ENCODE measurements around the gene SLC35B3.
"Not testable (repeated sequence)": the region's sequence is repeated elsewhere in the genome, so short reads cannot be mapped to it uniquely, and the experiment has no call there.

SLC35B3 gene

DNA sequence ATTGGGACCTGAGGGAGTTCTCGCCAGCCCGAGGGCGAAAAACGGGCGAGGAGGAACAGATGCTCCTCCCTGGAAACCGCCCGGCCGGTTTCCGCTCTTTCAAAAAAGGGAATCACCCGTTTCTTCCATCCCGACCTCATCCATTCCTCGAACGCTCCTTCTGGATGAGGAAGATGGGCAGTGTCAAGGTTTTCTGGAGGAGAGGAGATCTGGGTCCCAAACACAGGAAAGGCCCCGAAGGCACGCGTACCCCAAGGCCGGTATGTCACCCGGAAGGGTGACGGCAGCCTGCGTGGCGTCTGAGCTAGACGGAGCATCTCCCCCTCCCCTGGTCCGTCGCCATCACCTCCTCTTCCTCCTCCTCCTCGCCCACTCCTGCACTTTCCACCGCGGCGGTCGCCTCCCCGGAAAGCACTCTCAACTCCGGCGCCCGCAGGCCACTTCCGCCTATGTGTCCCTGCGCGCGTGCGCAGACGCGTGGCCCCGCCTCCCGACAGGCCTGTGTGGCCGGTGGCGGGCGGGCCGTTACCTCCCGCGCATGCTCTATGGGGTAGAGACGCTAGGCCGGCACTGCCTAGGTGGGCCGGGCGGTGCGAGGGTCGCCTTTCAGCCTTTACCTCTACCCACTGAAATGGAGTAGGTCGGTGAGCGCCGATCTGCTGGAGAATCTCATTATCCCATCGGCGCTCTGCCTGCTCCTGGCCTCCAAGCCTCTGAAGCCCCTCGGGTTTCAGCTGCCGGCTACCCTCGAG is at the start of gene SLC35B3:
Gene SLC35B3, minus strand, starts transcription at position 453 of the 752 bp plus-strand sequence.
- FAIRE-seq: no peak

- FAIRE-seq: no peak
Observed at GRCh38 chr6:8483650-8484049, 48.3 kb upstream of the SLC35B3 start.

GRCh38 chr6:8481727-8482126 is 46.4 kb upstream of the SLC35B3 start:
- FAIRE-seq: no peak

GRCh38 chr6:8478418-8478817 is 43.1 kb upstream of the SLC35B3 start:
- FAIRE-seq: peak; percentile 64

DNA sequence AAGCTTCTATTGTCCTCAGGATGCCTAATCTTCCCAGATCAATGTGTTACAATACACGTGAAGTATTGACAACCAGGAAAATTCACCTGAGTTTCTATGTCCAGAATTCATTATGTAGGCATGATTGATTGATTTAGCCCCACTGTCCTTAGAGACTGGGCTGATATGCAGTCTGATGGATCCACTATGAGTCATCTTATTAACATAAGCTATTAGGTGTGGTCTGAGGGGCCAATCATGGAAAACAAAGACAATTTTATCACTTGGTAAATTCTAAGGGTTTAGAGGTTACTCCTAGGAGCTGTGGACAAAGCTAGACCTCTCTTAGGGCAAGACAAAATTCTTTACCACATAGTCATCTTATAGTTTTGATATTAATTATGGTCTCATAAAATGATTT is 41.3 kb upstream of the SLC35B3 start:
- FAIRE-seq: no peak

- no peak for FAIRE-seq
Observed at GRCh38 chr6:8468552-8469356, 33.4 kb upstream of the SLC35B3 start.

- no peak for FAIRE-seq
Observed at GRCh38 chr6:8462694-8463093, 27.3 kb upstream of the SLC35B3 start.

- FAIRE-seq: no peak
Observed at GRCh38 chr6:8462169-8462568, 26.8 kb upstream of the SLC35B3 start.

- FAIRE-seq: no peak
Observed at GRCh38 chr6:8446391-8446790, 11.0 kb upstream of the SLC35B3 start.

DNA sequence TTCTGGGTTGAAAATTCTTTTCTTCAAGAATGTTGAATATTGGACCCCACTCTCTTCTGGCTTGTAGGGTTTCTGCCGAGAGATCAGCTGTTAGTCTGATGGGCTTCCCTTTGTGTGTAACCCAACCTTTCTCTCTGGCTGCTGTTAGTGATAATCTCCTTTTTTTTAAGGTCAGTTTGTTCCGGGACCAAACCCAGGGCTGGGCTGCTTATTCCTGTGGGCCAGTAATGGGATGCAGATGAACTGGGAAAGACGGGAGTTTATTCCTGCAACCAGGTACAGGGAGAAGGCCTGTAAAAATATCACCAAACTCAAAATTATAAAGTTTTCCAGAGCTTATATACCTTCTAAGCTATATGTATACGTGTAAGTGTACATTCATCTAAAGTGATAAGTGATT is 10.6 kb upstream of the SLC35B3 start:
- not testable (repeated sequence) for FAIRE-seq

DNA sequence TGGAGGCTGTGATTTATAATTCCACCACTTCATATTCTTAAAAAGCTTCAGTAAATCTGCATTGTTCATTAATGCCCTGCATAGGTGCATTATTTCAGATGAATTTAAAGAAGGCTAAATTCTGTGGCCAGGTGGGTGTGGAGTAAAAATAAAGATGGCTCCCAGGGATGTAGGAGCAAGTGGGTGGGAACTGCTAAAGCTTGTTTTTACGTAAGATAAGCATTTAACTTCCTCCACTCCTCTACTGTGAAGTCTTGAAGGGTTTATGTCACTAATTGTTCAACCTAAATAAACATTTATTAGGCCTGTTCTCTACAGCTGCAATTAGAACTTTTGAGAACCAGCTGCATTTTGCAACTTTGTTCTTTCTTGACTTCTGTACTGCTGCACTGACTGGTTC is 6.8 kb upstream of the SLC35B3 start:
- FAIRE-seq: no peak

DNA sequence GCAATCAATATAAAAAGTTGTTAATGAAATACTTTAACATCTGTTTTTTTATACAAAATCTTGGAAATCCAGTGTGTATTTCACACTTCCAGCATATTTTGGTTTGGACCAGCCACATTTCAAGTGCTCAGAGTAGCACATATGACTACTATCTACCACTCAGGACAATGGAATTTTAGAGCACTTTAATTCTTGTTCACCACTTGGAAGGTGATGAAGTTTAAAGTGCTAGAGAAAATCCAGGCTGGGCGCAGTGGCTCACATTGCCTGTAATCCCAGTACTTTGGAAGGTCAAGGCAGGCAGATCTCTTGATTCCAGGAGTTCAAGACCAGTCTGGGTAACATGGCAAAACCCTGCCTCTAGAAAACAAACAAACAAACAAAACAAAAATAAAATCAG is 6.1 kb upstream of the SLC35B3 start:
- no peak for FAIRE-seq

GRCh38 chr6:8439601-8440268 is 4.4 kb upstream of the SLC35B3 start:
- no peak for FAIRE-seq

DNA sequence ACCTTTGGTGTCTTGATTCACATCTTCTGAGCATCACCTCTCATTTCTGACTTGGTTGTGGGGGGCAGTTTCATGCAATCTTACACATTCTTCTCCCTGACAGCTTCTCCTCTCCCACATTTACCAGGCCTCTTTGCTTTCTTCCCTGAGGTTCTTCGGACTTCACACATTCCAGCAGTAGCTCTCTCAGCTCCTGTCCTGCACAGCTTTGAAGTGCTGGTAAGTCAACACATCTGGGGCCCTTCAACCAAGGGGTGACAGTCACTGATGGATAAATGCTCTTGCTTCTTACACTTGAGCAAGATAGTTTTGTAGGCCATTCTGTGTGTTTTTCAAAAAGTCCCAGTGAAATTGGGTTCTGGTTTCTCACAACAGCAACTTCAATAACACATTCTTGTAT is 2.5 kb upstream of the SLC35B3 start:
- FAIRE-seq: no peak

DNA sequence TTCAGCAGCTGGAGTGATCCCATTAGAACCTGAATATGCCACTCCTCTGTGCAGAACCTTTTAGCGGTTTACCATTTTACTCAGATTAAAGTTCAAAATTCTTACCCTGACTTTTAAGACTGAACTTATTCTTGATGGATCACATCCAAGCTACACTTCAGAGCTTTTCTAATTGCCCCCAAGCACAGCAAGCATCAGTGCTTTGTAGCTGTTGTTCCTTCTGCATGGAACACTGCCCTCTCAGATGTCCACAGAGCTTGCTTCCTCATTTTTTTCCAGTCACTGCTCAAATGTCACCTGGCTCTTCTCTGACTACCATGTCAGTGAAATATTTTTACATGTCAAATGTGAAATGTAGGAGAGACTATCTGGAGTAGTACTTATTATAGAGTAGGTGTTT is 1.6 kb upstream of the SLC35B3 start:
- FAIRE-seq: no peak

GRCh38 chr6:8435845-8436168 is 462 bp upstream of the SLC35B3 start:
- no peak for FAIRE-seq

DNA sequence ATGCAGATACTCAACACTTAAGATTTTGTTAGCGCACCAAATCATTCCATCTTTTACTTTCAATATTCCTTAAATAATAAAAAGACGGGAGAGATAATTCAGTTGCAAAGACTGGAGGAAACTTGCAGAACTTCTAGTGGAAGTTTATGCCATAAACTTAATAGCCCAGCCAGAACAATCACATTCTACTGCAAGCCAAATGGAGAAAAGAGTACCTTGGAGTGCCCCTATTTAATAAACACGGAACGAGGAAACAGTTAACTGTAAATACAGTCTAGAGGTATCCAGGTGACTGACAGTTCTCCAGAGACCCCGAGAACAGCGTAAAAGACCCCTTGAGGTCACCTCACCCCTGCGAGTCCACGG is 635 bp downstream of the SLC35B3 start:
- FAIRE-seq: no peak

DNA sequence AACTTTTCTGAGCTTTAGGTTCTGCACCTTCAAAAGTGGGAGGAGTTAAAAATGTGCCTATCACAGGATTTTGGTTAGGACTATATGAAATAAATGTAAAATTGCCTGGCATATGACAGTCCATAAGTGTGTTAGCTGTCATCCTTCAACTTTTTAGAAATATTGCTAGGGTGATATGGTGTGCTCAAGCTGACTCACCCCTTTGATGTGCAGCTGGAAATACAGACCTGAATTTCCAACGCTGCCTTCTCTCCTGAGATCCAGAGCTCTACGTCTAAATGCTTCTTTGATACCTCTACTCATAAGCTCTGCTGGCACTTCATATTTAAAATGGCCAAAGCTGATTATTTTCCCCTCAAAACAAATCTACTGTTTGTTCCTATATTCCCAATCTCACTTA is 2.7 kb downstream of the SLC35B3 start:
- no peak for FAIRE-seq

GRCh38 chr6:8429821-8430220 is 5.5 kb downstream of the SLC35B3 start:
- FAIRE-seq: no peak

GRCh38 chr6:8426544-8426943 is 8.8 kb downstream of the SLC35B3 start:
- FAIRE-seq: not testable (repeated sequence)

- FAIRE-seq: no peak
Observed at GRCh38 chr6:8420031-8420588, 15.2 kb downstream of the SLC35B3 start.

- FAIRE-seq: no peak
Observed at GRCh38 chr6:8415913-8416312, 19.4 kb downstream of the SLC35B3 start.

- FAIRE-seq: no peak
Observed at GRCh38 chr6:8415280-8415679, 20.1 kb downstream of the SLC35B3 start.

DNA sequence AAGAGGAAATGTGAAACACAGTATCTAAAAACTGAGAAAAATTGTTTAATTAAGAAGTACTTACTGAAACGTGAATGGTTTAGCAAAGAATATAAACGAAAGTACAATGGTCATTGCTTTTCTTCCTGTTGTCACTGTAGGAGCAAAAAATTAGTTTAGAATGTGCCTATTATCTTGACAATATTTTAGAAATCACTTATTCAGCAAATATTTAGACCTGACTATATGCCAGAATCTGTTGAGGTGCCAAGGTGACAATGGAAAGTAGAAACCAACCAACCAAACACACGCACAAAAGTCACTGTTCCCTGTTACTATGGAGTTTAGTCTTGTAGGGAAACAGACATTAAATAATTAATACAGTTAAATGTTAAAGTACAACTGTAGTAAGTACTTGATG is 20.5 kb downstream of the SLC35B3 start:
- FAIRE-seq: no peak
